H1 (cell line): ENCODE results near the gene IBSP. TPM values are rescaled to one million over a fixed set of nuclear protein-coding genes. Genes with fewer than 3 reads are reported as not detected.

Experiments
- CTCF ChIA-PET: fragments of 300-600 bp; sonication (Branson Sonifier 250); formaldehyde crosslinking; loops from one replicate; lab custom pipeline; 2021; ENCODE audit not compliant: partially characterized antibody; lab: Charles Lee
- POLR2A ChIA-PET: fragments of 300-600 bp; sonication (Branson Sonifier 250); formaldehyde crosslinking; loops from one replicate; lab custom pipeline; 2021; ENCODE audit warnings: inconsistent platforms; ENCODE audit not compliant: partially characterized antibody; lab: Charles Lee
- DNase-seq, 2 experiments: peaks; one replicate each; pipeline versions ENCODE4 v3.0.0 to v3.0.0-alpha.2; 2010 to 2022; ENCODE audit warnings: low spot score in 2 of 2, low read depth in 1 of 2, mixed read lengths in 1 of 2
- FAIRE-seq: peaks from 2 replicates; lab custom pipeline; 2011; peaks lifted over from hg19 to GRCh38; lab: Jason Lieb, UNC
- H2AFZ ChIP-seq: 2 replicates; pipeline ENCODE4 v1.8.1; 2012; ENCODE audit warnings: low read length, inconsistent platforms
- H2AK5ac ChIP-seq: 2 replicates; pipeline ENCODE4 v1.6.1; 2013; ENCODE audit warnings: low read depth, low read length
- H2BK120ac ChIP-seq: replicated peaks from 2 replicates; pipeline ENCODE3; 2013; ENCODE audit warnings: low read depth, low read length, inconsistent platforms
- H2BK12ac ChIP-seq: 2 replicates; pipeline ENCODE4 v1.6.1; 2013; ENCODE audit warnings: low read depth, low read length
- H2BK15ac ChIP-seq: 2 replicates; pipeline ENCODE4 v1.6.1; 2013; ENCODE audit warnings: low read length
- H2BK20ac ChIP-seq: 2 replicates; pipeline ENCODE4 v1.6.1; 2013; ENCODE audit warnings: low read length
- H2BK5ac ChIP-seq: 2 replicates; pipeline ENCODE4 v1.6.1; 2013; ENCODE audit warnings: low read depth, low read length
- H3K14ac ChIP-seq: 2 replicates; pipeline ENCODE4 v1.6.1; 2013; ENCODE audit warnings: inconsistent platforms; ENCODE audit not compliant: insufficient read length
- H3K18ac ChIP-seq: 2 replicates; pipeline ENCODE4 v1.6.1; 2013; ENCODE audit warnings: low read length; ENCODE audit errors: extremely low read depth
- H3K23ac ChIP-seq: 2 replicates; pipeline ENCODE4 v1.6.1; 2013; ENCODE audit warnings: inconsistent platforms; ENCODE audit not compliant: insufficient read length
- H3K23me2 ChIP-seq: 2 replicates; pipeline ENCODE4 v1.6.1; 2013; ENCODE audit warnings: low read depth, low read length
- H3K27ac ChIP-seq: 2 replicates; pipeline ENCODE4 v1.6.1; 2011; ENCODE audit warnings: low read depth, low read length, inconsistent platforms
- H3K27me3 ChIP-seq, 4 experiments: replicated peaks in 1 of 4; 1 replicate in 1 of 4; 2 replicates in 3 of 4; pipeline versions ENCODE4 v1.6.1 to v1.8.1; 2011 to 2013; ENCODE audit warnings: low read length in 3 of 4, mild to moderate bottlenecking in 3 of 4, inconsistent platforms in 2 of 4, mixed read lengths in 2 of 4, moderate library complexity in 1 of 4; ENCODE audit not compliant: control insufficient read depth in 3 of 4, insufficient read depth in 3 of 4; ENCODE audit errors: extremely low read depth in 1 of 4
- H3K36me3 ChIP-seq, 4 experiments: 2 replicates each; pipeline versions ENCODE4 v1.6.1 to v1.8.1; 2011 to 2013; ENCODE audit warnings: mild to moderate bottlenecking in 4 of 4, low read length in 3 of 4, moderate library complexity in 2 of 4, control low read depth in 1 of 4, inconsistent platforms in 1 of 4; ENCODE audit not compliant: insufficient read depth in 4 of 4, control insufficient read depth in 2 of 4
- H3K4ac ChIP-seq: replicated peaks from 2 replicates; pipeline ENCODE3; 2013; ENCODE audit warnings: low read length, low read depth, mixed read lengths, inconsistent platforms; ENCODE audit not compliant: insufficient read length
- H3K4me1 ChIP-seq, 4 experiments: replicated peaks in 1 of 4; 1 replicate in 1 of 4; 2 replicates in 3 of 4; pipeline versions ENCODE4 v1.6.1 to v1.8.1; 2011 to 2013; ENCODE audit warnings: low read length in 3 of 4, inconsistent platforms in 2 of 4, mixed read lengths in 1 of 4; ENCODE audit not compliant: insufficient read depth in 4 of 4, control insufficient read depth in 3 of 4
- H3K4me2 ChIP-seq, 2 experiments: 2 replicates each; pipeline versions ENCODE4 v1.6.1 to v1.8.1; 2011 to 2013; ENCODE audit warnings: low read depth in 2 of 2, low read length in 2 of 2, control low read depth in 1 of 2, inconsistent platforms in 1 of 2, mild to moderate bottlenecking in 1 of 2; ENCODE audit not compliant: insufficient read depth in 1 of 2
- H3K4me3 ChIP-seq, 4 experiments: fragments of 200-600, 300-600 bp in 1 of 4; sonication (generic), shearing (Covaris generic), sonication (Bioruptor Twin) in 1 of 4; 2 replicates each; pipeline versions ENCODE4 v1.5.1 to v1.8.1; 2011 to 2016; ENCODE audit warnings: low read length in 4 of 4, low read depth in 3 of 4, control low read depth in 2 of 4, inconsistent platforms in 2 of 4, mild to moderate bottlenecking in 2 of 4, mixed read lengths in 1 of 4, moderate library complexity in 1 of 4; ENCODE audit not compliant: insufficient read depth in 2 of 4; ENCODE audit errors: extremely low read depth in 1 of 4
- H3K56ac ChIP-seq: replicated peaks from 2 replicates; pipeline ENCODE3; 2013; ENCODE audit warnings: low read depth, mild to moderate bottlenecking, mixed read lengths, low read length, inconsistent platforms; ENCODE audit not compliant: insufficient read length
- H3K79me1 ChIP-seq: 2 replicates; pipeline ENCODE4 v1.6.1; 2013; ENCODE audit warnings: low read depth, low read length, control low read depth
- H3K79me2 ChIP-seq, 2 experiments: 2 replicates each; pipeline versions ENCODE4 v1.6.1 to v1.8.1; 2012 to 2013; ENCODE audit warnings: low read length in 2 of 2, mild to moderate bottlenecking in 2 of 2, inconsistent platforms in 1 of 2; ENCODE audit not compliant: insufficient read depth in 2 of 2, control insufficient read depth in 1 of 2
- H3K9ac ChIP-seq, 4 experiments: replicated peaks in 1 of 4; 1 replicate in 1 of 4; 2 replicates in 3 of 4; pipeline versions ENCODE4 v1.6.1 to v1.8.1; 2011 to 2013; ENCODE audit warnings: low read depth in 3 of 4, low read length in 3 of 4, control low read depth in 2 of 4, mild to moderate bottlenecking in 2 of 4, moderate library complexity in 2 of 4, inconsistent platforms in 1 of 4; ENCODE audit errors: extremely low read depth in 1 of 4
- H3K9me3 ChIP-seq, 2 experiments: 2 replicates each; pipeline versions ENCODE4 v1.6.1 to v1.8.1; 2012 to 2013; ENCODE audit warnings: mild to moderate bottlenecking in 2 of 2, moderate library complexity in 2 of 2, control low read depth in 1 of 2, inconsistent platforms in 1 of 2, low read depth in 1 of 2, low read length in 1 of 2, mixed read lengths in 1 of 2; ENCODE audit not compliant: insufficient read depth in 2 of 2
- H4K20me1 ChIP-seq, 2 experiments: replicated peaks in 1 of 2; 2 replicates each; pipeline versions ENCODE3 to v1.8.1; 2011 to 2013; ENCODE audit warnings: inconsistent platforms in 2 of 2, low read length in 2 of 2, mild to moderate bottlenecking in 1 of 2; ENCODE audit not compliant: insufficient read depth in 2 of 2, control insufficient read depth in 1 of 2
- H4K5ac ChIP-seq: 2 replicates; pipeline ENCODE4 v1.6.1; 2013; ENCODE audit warnings: low read length, low read depth, mixed read lengths, inconsistent platforms; ENCODE audit not compliant: insufficient read length
- H4K8ac ChIP-seq: 2 replicates; pipeline ENCODE4 v1.8.0; 2013; ENCODE audit warnings: mild to moderate bottlenecking, moderate library complexity, low read length, inconsistent platforms; ENCODE audit not compliant: insufficient read depth; ENCODE audit errors: extremely low read depth
- H4K91ac ChIP-seq: replicated peaks from 2 replicates; pipeline ENCODE3; 2013; ENCODE audit warnings: low read length, mixed read lengths, inconsistent platforms; ENCODE audit not compliant: insufficient read length
- ASH2L ChIP-seq: fragments of 200-600, 300-600 bp; sonication (generic); IDR thresholded peaks from one replicate; pipeline ENCODE4 v1.7.1; 2017; ENCODE audit warnings: low read length
- EP300 ChIP-seq, 2 experiments: IDR thresholded peaks; 1 replicate in 1 of 2; 2 replicates in 1 of 2; pipeline ENCODE4 v1.6.1; 2011 to 2012; ENCODE audit warnings: low read depth in 2 of 2, low read length in 2 of 2, mild to moderate bottlenecking in 2 of 2, borderline replicate concordance in 1 of 2, inconsistent platforms in 1 of 2, moderate library complexity in 1 of 2
- FOSL1 ChIP-seq: IDR thresholded peaks from 2 replicates; pipeline ENCODE4 v1.6.1; 2011; ENCODE audit warnings: mild to moderate bottlenecking, low read depth, low read length, moderate library complexity; ENCODE audit not compliant: insufficient read depth
- HDAC6 ChIP-seq: IDR thresholded peaks from one replicate; pipeline ENCODE4 v1.7.1; 2012; ENCODE audit warnings: low read depth, mild to moderate bottlenecking, inconsistent platforms, low read length, moderate library complexity
- KDM4A ChIP-seq: IDR thresholded peaks from one replicate; pipeline ENCODE4 v1.7.1; 2012; ENCODE audit warnings: low read depth, mild to moderate bottlenecking, moderate library complexity, low read length, inconsistent platforms; ENCODE audit not compliant: severe bottlenecking
- RBBP5 ChIP-seq: IDR thresholded peaks from 2 replicates; pipeline ENCODE4 v1.7.1; 2012; ENCODE audit warnings: low read depth, mild to moderate bottlenecking, inconsistent platforms, low read length, moderate library complexity, borderline replicate concordance
- RNF2 ChIP-seq: fragments of 200-900, 300-1000 bp; sonication (generic); IDR thresholded peaks from 2 replicates; pipeline ENCODE4 v1.7.1; 2016; ENCODE audit warnings: borderline replicate concordance, low read depth, mild to moderate bottlenecking, antibody characterized with exemption, low read length; ENCODE audit not compliant: poor library complexity, severe bottlenecking; ENCODE audit errors: missing control alignments
- SIN3A ChIP-seq, 2 experiments: IDR thresholded peaks in 1 of 2; conservative IDR thresholded peaks in 1 of 2; 2 replicates each; pipeline ENCODE4 v1.6.1; 2011 to 2012; ENCODE audit warnings: low read length in 2 of 2, improper control_type of control experiment in 1 of 2, low read depth in 1 of 2, mild to moderate bottlenecking in 1 of 2
- SIX5 ChIP-seq: IDR thresholded peaks from 2 replicates; pipeline ENCODE4 v1.6.1; 2011; ENCODE audit warnings: mild to moderate bottlenecking, low read depth, low read length
- TBP ChIP-seq: IDR thresholded peaks from 2 replicates; pipeline ENCODE4 v1.6.1; 2011; ENCODE audit warnings: low read depth, low read length, improper control_type of control experiment
- TCF12 ChIP-seq: IDR thresholded peaks from 2 replicates; pipeline ENCODE4 v1.6.1; 2011; ENCODE audit warnings: low read depth, mild to moderate bottlenecking, low read length
- ZNF274 ChIP-seq: IDR thresholded peaks from 2 replicates; pipeline ENCODE4 v1.7.0; 2012; ENCODE audit warnings: low read length, borderline replicate concordance; ENCODE audit errors: extremely low read depth
- WGBS, 2 experiments: shearing (Covaris generic) in 1 of 2; methylation state at CpG; one replicate each; pipeline versions ENCODE4 v1.1.6 to v1.1.7; 2013 to 2015; ENCODE audit warnings: low lambda C conversion rate in 2 of 2, mixed read lengths in 2 of 2, inconsistent platforms in 1 of 2, low coverage in 1 of 2, missing lambda C conversion rate in 1 of 2; ENCODE audit not compliant: insufficient replicate concordance in 2 of 2, insufficient coverage in 1 of 2, insufficient read length in 1 of 2; ENCODE audit errors: extremely low coverage in 1 of 2, missing lambda C conversion rate in 1 of 2; 5-methylcytosine and 5-hydroxymethylcytosine counted together
- polyA plus RNA-seq, 7 experiments: library from polyadenylated mRNA; depleted of rRNA in 3 of 7; stranded (reverse) in 5 of 7; unstranded in 2 of 7; fragments of >200 nt in 5 of 7; fragments of 200-250 nt in 2 of 7; gene quantifications; 1 replicate in 5 of 7; 2 replicates in 1 of 7; 4 replicates in 1 of 7; pipeline versions ENCODE4 v1.2.1 to v1.2.3, GENCODE V29; 2011 to 2013; ENCODE audit warnings: missing spikeins in 2 of 7, mixed read lengths in 2 of 7
- total RNA-seq: library from RNA; stranded (reverse); fragmentation: NEBNext Ultra II Directional; extraction: Animal tissue kit (Norgen Biotek cat#: 25700); gene quantifications from 2 replicates; pipeline ENCODE4 v1.2.1, GENCODE V29; 2021
- TF ChIP-seq, protein P1 (sequence below): IDR thresholded peaks from 2 replicates; pipeline ENCODE4 v1.6.1; 2011; ENCODE audit warnings: low read depth, mild to moderate bottlenecking, low read length; ENCODE audit not compliant: insufficient read depth

Gene IBSP
- total and polyA plus RNA-seq, 2 of the 8 experiments (the other 6 are each of a cell fraction or from before 2014, with no cell fraction given) = not detected

DNA sequence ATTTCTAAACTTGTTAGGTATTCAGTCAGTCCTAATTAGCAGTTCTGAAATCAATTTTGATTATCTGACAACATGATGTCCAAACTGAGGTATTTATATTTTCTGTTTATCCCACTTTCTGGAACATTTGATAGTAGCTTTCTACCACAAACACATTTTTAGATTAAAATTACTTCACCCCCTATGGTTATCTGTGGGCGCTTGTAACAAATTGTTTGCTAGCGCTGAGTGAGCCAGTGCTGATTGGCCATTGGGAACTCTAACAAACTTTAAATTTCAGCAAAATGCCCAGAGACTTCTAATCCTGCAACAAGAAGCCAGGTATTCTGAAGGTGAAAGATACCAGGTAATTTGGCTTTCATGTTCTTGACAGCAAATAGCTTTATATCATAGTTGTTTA lies 33.3 kb downstream of the IBSP start, which contains the start of gene MEPE:
Gene MEPE, plus strand, starts transcription at position 301 of the 400 bp plus-strand sequence. CDS start 1,746 bp downstream, outside the sequence.
- no peak for DNase-seq
- no peak within 1 kb of the TSS for H4K5ac ChIP-seq
- H3K4me3 ChIP-seq = no peak within 1 kb of the TSS
- no peak within 1 kb of the TSS for H2AFZ ChIP-seq
- no peak within 1 kb of the TSS for H3K9ac ChIP-seq
- no peak within 1 kb of the TSS for H2BK5ac ChIP-seq
- H2BK15ac ChIP-seq = no peak within 1 kb of the TSS
- H3K4me1 ChIP-seq = no peaks in the 10 kb centered on the region
- no peak within 1 kb of the TSS for H3K4ac ChIP-seq
- WGBS, 2 experiments = 87% methylated on average over 2 of the region's 2 CpGs; no CpG with 5 or more reads in 1 of the 2 experiments
- no peak within 1 kb of the TSS for H3K27ac ChIP-seq
- no peaks in the 10 kb centered on the region for H4K20me1 ChIP-seq
- H3K9me3 ChIP-seq = no peaks in the 10 kb centered on the region
- H2BK20ac ChIP-seq = no peak within 1 kb of the TSS
- no peaks in the 10 kb centered on the region for H3K23me2 ChIP-seq
- ChIA-PET POLR2A (interaction anchor here (0.8 kb wide), 1 partner anchor 153 kb away, joined by 3 read pairs; no protein-coding TSS in a partner anchor), CTCF (interaction anchor here (1.0 to 2.2 kb wide), 3 partner anchors 9 to 16 kb away, joined by 3 to 10 read pairs (median 4); no protein-coding TSS in a partner anchor)
- no peak for FAIRE-seq
- no peak within 1 kb of the TSS for H4K8ac ChIP-seq
- no peak within 1 kb of the TSS for H3K14ac ChIP-seq
- no peaks in the 10 kb centered on the region for H3K27me3 ChIP-seq
- no peak within 1 kb of the TSS for H2BK120ac ChIP-seq
- H3K36me3 ChIP-seq = no peaks in the 10 kb centered on the region; a peak in 1 of 8 replicates
- no peak within 1 kb of the TSS for H3K4me2 ChIP-seq
- H3K56ac ChIP-seq = no peak within 1 kb of the TSS
- no peaks in the 10 kb centered on the region for H3K79me2 ChIP-seq
- H3K79me1 ChIP-seq = no peaks in the 10 kb centered on the region
- H3K23ac ChIP-seq = no peak within 1 kb of the TSS
- no peak within 1 kb of the TSS for H2BK12ac ChIP-seq
- no peak within 1 kb of the TSS for H4K91ac ChIP-seq
- H3K18ac ChIP-seq = no peak within 1 kb of the TSS
- no peak within 1 kb of the TSS for H2AK5ac ChIP-seq
- TF ChIP-seq RBBP5 (no peak), ASH2L (no peak), EP300 (IDR thresholded peaks at IDR 0.05; ENCODE audit: borderline replicate concordance in 1 of 2, low read depth in 2 of 2, low read length in 2 of 2) (no peak), KDM4A (no peak), SIX5 (no peak), RNF2 (no peak), HDAC6 (no peak), FOSL1 (no peak), SIN3A (conservative IDR thresholded peaks at IDR 0.05 in 1 of 2, IDR thresholded peaks at IDR 0.05 in 1 of 2; ENCODE audit: low read depth in 1 of 2, low read length in 2 of 2) (no peak), TCF12 (no peak), TBP (no peak), ZNF274 (no peak)
- TF ChIP-seq, protein P1, sequence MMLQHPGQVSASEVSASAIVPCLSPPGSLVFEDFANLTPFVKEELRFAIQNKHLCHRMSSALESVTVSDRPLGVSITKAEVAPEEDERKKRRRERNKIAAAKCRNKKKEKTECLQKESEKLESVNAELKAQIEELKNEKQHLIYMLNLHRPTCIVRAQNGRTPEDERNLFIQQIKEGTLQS = no peak
